ENCODE measurements around the gene GADD45B.

GRCh38 chr19:2426611-2427428 lies 49.1 kb upstream of the GADD45B start:
- TF ChIP-seq CTCF (IDR thresholded peaks at IDR 0.05) (no peak), POLR2A (IDR thresholded peaks at IDR 0.05) (no peak)

Measured in Peyer's patch (tissue), 4 donors.